Occipital lobe (tissue), 2 donors: ENCODE measurements around the gene CARMIL1. TPM values are rescaled to one million over a fixed set of nuclear protein-coding genes. Genes with fewer than 3 reads are reported as not detected.

Experiments used
- DNase-seq: peaks from one replicate; lab custom pipeline; 2025; lab: John Stamatoyannopoulos, UW
- total RNA-seq: library from RNA; depleted of rRNA; stranded (reverse); fragments of >200 nt; gene quantifications from one replicate; pipeline ENCODE4 v1.2.3, GENCODE V29; 2014

The CARMIL1 gene
- 30.4 TPM for total RNA-seq

GRCh38 chr6:25278914-25279747, at the start of gene CARMIL1:
TSS of gene CARMIL1 (plus strand) at chr6:25279374. CDS start at chr6:25279796, 422 bp downstream.
- DNase-seq = peak; percentile 70

GRCh38 chr6:25229671-25230321, 49.4 kb upstream of the CARMIL1 start:
- DNase-seq = no peak

- peak; percentile 8 for DNase-seq
These were observed 46.7 kb upstream of the CARMIL1 start for GRCh38 chr6:25232479-25232878.

- no peak for DNase-seq
These were observed 45.9 kb upstream of the CARMIL1 start for GRCh38 chr6:25233226-25233625.

GRCh38 chr6:25237579-25237978, 41.6 kb upstream of the CARMIL1 start:
- no peak for DNase-seq

GRCh38 chr6:25239059-25239458, 40.1 kb upstream of the CARMIL1 start:
- DNase-seq = no peak

- no peak for DNase-seq
These were observed 39.7 kb upstream of the CARMIL1 start for GRCh38 chr6:25239498-25239897.

- no peak for DNase-seq
These were observed 36.6 kb upstream of the CARMIL1 start for GRCh38 chr6:25242567-25242966.

GRCh38 chr6:25244865-25245264, 34.3 kb upstream of the CARMIL1 start:
- no peak for DNase-seq

- no peak for DNase-seq
These were observed 31.1 kb upstream of the CARMIL1 start for GRCh38 chr6:25248123-25248522.

- DNase-seq = no peak
These were observed 30.0 kb upstream of the CARMIL1 start for GRCh38 chr6:25249133-25249532.

GRCh38 chr6:25250878-25251277, 28.3 kb upstream of the CARMIL1 start:
- DNase-seq = no peak

- no peak for DNase-seq
These were observed 27.7 kb upstream of the CARMIL1 start for GRCh38 chr6:25251426-25251825.

GRCh38 chr6:25253351-25253750, 25.8 kb upstream of the CARMIL1 start:
- DNase-seq = no peak

- no peak for DNase-seq
These were observed 24.5 kb upstream of the CARMIL1 start for GRCh38 chr6:25254671-25255070.

GRCh38 chr6:25257686-25258348, 21.4 kb upstream of the CARMIL1 start:
- no peak for DNase-seq

GRCh38 chr6:25259756-25260155, 19.4 kb upstream of the CARMIL1 start:
- no peak for DNase-seq

- no peak for DNase-seq
These were observed 15.5 kb upstream of the CARMIL1 start for GRCh38 chr6:25263657-25264056.

GRCh38 chr6:25266456-25267100, 12.6 kb upstream of the CARMIL1 start:
- no peak for DNase-seq

- DNase-seq = no peak
These were observed 11.5 kb upstream of the CARMIL1 start for GRCh38 chr6:25267662-25268061.

GRCh38 chr6:25270559-25270958, 8.6 kb upstream of the CARMIL1 start:
- no peak for DNase-seq

GRCh38 chr6:25275436-25275835, 3.7 kb upstream of the CARMIL1 start:
- no peak for DNase-seq
